GM19397 (cell line): Measurements from ENCODE around the gene RHAG.

Source experiments
- ATAC-seq: cut with Tn5 transposase; IDR thresholded peaks from one replicate; pipeline ENCODE4 v1.9.1; 2021; ENCODE audit warnings: mild to moderate bottlenecking, moderate library complexity; ENCODE audit not compliant: unreplicated experiment

Gene RHAG

GRCh38 chr6:49565261-49565660 is 71.4 kb downstream of the RHAG start:
- no peak for ATAC-seq

DNA sequence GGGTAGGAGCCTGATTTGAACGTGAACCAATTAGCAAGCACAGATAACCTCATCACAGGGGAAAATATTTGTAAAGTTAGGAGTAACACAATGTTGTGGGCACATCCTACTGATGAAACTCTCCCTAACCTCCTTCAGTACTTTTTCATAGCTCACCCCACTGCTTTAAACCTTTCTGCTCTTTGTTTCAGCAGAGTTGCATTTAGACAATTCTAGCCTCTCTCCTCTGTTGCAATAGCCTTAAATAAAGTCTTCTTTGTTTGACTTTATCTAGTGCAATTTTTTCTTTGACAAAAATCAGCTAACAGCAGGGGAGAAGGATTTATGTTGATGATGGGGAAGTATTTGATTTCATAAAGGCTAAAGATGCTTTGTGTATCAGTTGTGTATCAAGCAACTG is 72.1 kb downstream of the RHAG start:
- ATAC-seq, result no peak

- no peak for ATAC-seq
Observed at GRCh38 chr6:49563006-49563886, 73.4 kb downstream of the RHAG start.

DNA sequence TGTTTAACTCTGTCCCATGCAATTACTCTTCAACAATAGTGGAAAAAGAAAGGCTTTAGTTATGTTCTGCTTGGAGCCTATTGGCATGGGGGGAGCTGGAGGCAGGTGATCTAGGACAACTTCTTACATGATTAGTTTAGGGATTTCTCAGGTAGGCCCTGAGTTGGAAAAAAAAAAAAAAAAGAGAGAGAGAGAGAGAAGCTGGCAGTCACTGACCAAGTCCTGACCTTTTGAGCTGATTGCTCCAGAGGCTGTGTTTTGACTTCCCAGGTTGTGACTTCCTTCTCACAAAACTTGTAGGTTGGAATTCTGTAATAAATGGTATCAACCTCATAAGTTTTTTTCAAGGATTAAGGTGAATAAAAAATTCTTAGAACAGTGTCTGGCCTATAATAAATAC is 78.4 kb downstream of the RHAG start:
- no peak for ATAC-seq

- no peak for ATAC-seq
Observed at GRCh38 chr6:49557177-49557576, 79.5 kb downstream of the RHAG start.

GRCh38 chr6:49556429-49556837 is 80.2 kb downstream of the RHAG start:
- ATAC-seq, result no peak

DNA sequence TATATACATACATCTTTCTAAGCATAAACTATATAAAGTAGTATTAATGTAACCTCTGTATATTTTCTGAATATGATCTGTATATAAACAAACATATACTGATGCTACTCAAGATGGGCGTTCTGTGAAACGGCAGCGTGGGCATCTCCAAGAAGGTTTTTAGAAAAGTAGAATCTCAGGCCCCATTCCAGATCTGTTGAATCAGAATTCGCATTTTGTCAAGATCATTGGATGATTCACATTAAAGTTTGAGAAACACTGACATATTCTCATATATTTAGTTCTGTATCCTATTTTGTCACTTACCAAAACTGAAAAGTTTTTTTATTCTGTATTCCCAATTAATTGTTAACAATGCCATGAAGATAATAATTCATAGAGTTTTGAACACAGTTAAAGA is 80.7 kb downstream of the RHAG start:
- no peak for ATAC-seq
